ENCODE data around the gene UQCC3.
"Not testable (repeated sequence)": the region's sequence is repeated elsewhere in the genome, so short reads cannot be mapped to it uniquely, and the experiment has no call there.

The UQCC3 gene

DNA sequence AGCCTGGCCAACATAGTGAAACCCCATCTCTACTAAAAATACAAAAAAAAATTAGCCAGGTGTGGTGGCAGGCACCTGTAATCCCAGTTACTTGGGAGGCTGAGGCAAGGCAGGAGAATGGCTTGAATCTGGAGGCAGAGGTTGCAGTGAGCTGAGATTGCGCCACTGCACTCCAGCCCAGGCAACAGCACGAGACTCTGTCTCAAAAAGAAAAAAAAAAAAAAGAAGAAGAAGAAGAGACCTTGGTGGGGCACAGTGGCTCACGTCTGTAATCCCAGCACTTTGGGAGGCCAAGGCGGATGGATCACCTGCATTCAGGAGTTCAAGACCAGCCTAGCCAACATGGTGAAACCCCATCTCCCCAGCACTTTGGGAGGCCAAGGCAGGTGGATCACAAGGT, 32.4 kb downstream of the UQCC3 start:
- not testable (repeated sequence) for DNase-seq (ENCODE audit: low read depth)

DNA sequence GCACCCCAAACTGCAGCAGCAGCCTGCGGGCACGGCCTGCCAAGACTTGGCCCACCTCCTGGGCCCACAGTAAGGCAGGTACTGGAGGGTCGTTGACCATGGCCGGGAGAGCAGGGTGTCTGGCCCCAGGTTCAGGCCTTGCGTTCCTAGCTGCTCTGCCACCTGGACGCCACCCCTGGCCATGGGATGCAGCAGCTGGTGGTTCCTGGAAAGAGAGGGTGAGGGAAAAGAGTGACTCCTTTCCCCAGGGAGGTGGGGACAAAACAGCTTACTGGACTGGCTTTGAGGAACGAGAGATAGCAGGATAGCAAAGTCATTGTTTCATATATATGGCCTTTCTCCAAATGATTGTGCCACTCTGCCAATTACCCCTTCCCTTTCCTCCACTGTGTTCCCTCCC, 33.9 kb downstream of the UQCC3 start:
- no peak for DNase-seq (ENCODE audit: low read depth)

DNA sequence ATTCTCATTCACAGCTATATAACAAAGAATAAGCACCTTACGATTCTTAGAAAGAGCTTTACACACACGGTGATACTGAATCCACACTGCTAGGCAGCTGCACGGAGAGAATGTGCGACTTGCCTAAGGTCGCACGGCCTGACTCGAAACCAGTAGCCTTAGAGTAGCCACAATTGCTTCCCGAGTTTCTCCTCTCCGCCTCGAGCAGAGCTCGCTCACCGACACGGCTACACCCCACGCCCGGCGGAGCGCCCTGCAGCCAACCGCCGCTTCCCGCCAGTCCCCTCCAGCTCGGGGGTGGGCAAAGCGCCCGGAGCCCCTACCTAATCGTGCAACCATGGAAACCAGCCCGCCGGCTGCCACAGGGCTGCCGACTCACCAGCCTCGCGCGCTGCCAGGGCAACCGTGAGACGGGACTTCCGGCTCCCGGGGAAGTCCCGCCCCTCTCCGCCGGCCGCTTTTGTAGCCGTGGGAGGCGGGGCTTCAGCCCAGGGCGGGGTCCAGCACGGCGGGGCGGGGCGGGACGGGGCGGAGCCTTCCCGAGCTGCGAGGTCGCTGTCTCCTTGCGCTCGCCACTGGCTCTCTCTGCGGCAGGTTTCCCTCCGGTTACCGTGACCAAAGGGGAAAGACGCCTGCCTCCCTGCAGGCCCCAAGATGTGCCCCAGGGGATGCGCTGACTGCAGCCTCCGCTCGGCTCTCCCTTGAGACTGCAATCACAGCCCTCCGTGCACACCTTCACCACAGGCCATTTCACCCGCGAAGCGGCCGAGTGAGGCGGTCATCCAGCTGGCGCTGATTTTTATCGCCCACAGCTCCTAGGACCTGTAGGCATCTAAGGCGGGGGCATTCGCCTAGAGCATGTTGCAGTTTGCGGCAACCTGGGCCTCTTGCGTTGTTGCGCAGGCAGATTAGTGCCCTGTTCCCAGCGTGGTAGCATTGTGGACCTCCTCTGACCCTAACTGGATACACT, 34.7 kb downstream of the UQCC3 start:
- peak; percentile 91 for DNase-seq (ENCODE audit: low read depth)

GRCh38 chr11:62706850-62707247, 35.4 kb downstream of the UQCC3 start:
- DNase-seq (ENCODE audit: low read depth), result no peak

- DNase-seq (ENCODE audit: low read depth), result no peak
Measured at GRCh38 chr11:62707277-62707861, 35.9 kb downstream of the UQCC3 start, which contains the start of the genes BSCL2 and GNG3. Gene BSCL2, minus strand, starts transcription at chr11:62707424. Its CDS starts 229 bp downstream, at chr11:62707195. Gene GNG3, plus strand, starts transcription at chr11:62707676. Its CDS starts 620 bp downstream, at chr11:62708296.

DNA sequence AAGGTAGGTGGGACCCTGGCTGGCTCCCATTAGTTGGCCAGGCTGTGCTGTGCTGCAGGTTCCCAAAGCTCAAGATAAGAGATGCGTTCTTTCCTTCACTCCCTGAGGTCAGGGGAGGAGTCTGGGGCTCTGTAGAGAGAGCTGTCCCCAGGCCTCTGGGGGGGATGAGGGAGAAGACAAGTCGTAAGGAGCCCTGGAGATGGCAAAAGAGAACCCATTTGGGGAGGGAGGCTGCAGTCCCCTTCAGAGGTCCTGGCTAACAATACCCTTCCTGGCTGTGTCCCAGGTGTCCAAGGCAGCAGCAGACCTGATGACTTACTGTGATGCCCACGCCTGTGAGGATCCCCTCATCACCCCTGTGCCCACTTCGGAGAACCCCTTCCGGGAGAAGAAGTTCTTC, 36.9 kb downstream of the UQCC3 start:
- DNase-seq (ENCODE audit: low read depth), result no peak

DNA sequence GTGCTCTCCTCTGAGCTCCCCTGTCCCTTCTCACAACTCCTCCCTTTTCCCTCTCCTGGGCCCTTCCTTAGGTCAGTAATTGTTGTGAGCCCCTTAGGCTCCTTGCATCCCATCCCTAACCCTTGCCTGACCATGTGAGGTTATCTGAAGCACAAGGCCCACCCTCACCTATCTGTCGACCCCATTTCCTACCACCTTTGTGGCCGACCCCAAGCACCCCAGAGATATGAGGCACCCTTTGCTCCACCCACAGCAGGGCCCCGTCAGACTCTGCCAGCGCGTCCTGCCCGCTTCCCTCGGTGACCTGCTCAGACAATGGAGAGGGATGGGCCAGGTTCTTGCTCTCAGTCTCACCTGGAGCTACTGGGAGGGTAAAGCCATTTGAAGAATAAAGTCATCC, 37.3 kb downstream of the UQCC3 start:
- DNase-seq (ENCODE audit: low read depth), result peak; percentile 21

DNA sequence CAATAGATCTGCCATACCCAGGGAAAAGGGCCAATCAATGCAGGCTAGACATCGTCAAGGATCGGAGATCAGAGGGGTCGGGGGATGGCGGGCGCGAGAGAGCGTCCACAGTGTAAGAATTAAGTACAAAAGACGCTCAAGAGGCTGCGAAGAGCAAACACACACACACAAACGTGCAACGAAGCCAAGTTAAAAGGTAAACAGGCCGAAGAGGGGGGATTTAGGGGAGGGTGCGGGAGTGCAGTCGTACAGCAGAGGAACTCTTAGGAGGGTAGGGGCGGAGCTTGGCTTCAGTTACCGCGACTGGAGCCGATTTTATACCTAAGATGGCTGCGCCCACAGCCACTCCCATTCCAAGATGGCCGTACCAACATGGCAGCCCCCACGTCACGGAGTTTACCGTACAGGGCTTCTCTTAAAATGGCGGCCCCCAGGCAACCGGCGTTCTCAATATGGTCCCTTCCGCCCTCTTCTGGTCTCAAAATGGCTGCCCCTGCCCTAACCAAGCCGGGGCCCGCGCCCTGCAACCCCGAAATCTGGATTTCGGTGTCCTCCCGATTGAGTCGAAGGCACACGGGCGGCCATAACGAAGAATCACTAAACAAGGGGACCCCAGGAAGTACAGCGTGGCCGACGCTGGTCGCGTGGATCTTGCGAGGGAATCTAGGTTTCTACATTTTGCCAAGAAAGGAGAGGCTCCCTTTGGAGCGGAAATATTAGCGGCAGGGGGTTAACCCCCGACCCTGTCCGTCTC, 38.0 kb downstream of the UQCC3 start:
- peak; percentile 95 for DNase-seq (ENCODE audit: low read depth)

- DNase-seq (ENCODE audit: low read depth), result no peak
Measured at GRCh38 chr11:62710001-62710345, 38.5 kb downstream of the UQCC3 start.

DNA sequence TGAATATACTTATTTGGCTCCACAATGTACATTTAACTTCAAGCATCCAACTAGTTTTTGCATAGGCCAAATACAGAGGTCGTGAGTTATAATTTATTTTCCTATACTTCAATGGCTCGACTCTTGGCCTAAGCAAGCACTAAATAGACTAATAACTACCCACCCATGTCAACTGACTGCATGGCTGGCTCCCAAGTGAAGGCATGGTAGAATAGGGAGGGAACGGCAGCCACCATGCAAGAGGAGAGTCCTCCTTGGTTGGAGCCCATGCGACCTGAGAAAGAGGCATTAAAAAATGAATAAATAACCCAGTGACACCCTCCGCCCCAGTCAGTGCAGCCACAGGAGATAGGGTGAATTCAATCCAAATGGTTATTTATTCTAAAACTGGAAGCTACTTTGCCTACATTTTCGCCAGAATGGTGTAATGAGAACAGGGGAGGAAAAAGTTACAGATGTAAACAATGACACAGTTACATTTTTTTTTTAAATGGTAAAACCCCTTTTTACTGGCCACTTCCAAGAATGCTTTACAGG, 40.9 kb downstream of the UQCC3 start:
- DNase-seq (ENCODE audit: low read depth), result no peak

- no peak for DNase-seq (ENCODE audit: low read depth)
Measured at GRCh38 chr11:62712861-62713260, 41.4 kb downstream of the UQCC3 start.

DNA sequence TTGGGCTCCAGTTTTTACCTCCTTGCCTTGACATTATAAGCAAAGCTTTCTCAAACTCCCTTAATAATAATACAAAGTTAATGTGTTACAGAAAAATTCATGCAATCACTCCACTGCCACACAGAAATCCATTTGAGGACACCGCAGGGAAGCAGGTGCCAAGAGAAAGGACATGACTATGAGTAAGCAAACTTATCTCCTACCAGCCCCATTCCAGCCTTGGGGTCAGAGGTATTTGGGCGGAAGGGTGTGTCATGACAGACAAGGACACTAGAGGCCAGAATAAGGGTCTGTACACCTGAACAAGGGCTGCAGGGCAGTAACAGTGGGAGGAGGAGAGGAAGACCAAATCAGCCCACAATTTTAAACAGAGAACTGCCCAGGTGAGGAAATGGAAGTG, 41.9 kb downstream of the UQCC3 start:
- DNase-seq (ENCODE audit: low read depth), result no peak

DNA sequence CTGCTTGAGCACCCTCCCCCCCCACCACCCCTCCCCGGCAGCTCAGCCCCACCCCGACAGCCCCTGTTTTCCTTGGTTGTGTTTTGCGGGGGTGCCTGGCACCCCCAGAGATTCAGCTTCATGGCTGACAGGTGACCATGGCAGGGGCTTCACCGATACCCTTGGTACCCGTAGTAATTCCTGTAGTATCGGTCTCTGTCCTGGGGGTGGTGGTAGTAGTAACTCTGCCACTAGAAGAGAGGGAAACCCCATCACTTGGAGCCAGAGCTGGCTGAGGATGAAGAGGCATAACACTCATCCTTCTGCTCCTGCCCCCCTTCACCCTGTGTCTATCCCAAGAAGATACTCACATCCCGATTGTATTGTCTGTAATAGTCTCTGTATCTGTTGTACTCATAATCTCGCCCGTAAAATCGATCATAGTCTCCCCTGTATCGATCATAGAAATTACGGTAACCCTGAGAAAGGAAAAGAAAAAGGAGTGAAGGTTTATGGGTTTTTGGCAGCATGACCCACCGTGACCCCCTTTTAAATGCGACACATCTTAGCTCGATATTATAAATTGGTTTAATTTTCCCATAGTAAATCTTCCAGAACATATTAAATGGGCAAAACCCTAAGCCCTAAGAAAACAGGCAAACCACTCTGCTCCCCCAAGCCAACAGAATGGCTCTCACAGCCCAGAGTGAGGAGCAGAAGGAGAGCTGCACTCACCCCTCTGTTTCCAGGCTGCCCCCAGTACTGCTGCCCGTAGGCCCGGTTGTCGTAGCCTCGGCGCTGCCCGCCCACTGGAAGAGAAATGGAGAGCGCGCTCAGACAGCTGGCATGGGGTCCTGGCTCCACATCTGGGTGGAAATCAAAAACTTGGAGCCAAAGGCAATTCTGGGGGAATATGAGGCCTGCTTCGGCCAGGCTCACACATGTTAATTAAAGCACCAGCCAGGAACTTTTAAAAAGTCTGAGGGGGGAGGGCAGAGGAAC, 44.0 kb downstream of the UQCC3 start:
- DNase-seq (ENCODE audit: low read depth), result no peak

GRCh38 chr11:62716206-62716605, 44.7 kb downstream of the UQCC3 start:
- no peak for DNase-seq (ENCODE audit: low read depth)

- no peak for DNase-seq (ENCODE audit: low read depth)
Measured at GRCh38 chr11:62716816-62717215, 45.3 kb downstream of the UQCC3 start.

GRCh38 chr11:62719302-62719978, 48.0 kb downstream of the UQCC3 start:
- DNase-seq (ENCODE audit: low read depth), result no peak

GRCh38 chr11:62721994-62722393, 50.5 kb downstream of the UQCC3 start:
- no peak for DNase-seq (ENCODE audit: low read depth)
